Glomerular endothelial cell (primary cell): ENCODE measurements around the gene TCEA2. TPM values are rescaled to one million over a fixed set of nuclear protein-coding genes. Genes with fewer than 3 reads are reported as not detected.
"Not testable (repeated sequence)": the region's sequence is repeated elsewhere in the genome, so short reads cannot be mapped to it uniquely, and the experiment has no call there.

Experiments
- DNase-seq: peaks from one replicate; pipeline ENCODE4 v3.0.0-alpha.2; 2011; ENCODE audit warnings: low read depth, low spot score; ENCODE audit errors: extremely low read depth
- total RNA-seq: library from RNA; depleted of rRNA; stranded (reverse); fragments of >200 nt; gene quantifications from 2 replicates; pipeline ENCODE4 v1.2.3, GENCODE V29; 2015

TCEA2 gene
- total RNA-seq, 1 donor from 2014 or later: 61.0 TPM

DNA sequence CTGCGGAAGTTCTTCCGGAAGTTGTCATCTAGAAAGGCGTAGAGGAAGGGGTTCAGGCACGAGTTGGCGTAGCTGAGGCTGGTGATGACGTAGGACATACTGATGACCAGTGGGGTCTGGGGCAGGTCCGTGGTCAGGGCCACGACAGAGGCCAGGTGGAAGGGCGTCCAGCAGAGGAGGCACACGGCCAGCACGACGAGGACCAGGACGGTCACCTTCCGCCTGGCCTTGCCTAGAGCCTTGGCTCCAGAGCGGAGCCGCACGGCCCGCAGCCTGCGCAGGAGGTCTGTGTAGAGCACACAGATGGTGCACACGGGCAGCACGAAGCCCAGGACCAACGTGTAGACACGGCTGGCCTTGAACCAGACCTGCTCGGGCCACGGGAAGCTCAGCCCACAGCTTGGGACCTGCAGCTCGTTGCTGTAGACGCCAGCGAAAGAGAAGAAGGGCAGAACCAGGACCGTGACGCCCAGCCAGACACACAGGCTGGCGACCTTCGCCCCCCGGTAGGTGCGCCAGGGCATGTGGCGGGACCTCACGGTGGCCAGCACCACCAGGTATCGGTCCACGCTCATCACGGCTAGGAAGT, 42.9 kb downstream of the TCEA2 start:
- DNase-seq: no peak

DNA sequence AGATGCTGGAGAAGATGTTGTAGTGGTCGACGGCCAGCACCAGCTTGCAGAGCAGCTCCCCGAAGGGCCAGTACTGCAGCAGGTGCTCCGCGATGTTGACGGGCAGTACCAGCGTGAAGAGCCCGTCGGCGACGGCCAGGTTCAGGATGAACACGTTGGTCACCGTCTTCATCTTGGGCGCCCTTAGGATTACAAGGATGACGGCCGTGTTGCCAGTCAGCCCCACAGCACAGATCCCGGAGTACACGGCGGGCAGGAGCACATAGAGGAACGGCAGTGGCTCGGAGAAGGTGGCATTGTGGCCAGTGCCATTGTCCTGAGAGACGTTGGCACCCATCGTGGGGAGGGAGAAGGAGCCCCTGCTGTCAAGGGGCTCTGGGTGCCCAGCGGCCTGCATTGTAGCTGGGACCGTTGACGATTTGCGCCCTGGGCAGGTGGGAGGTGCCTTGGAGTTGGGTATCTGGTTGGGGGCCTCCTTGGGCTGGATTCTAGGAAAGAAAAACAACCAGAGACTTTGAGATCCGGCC, 43.5 kb downstream of the TCEA2 start:
- no peak for DNase-seq

- no peak for DNase-seq
Observed at GRCh38 chr20:64106981-64107735, 44.2 kb downstream of the TCEA2 start, which contains the start of gene NPBWR2. TSS of gene NPBWR2 (minus strand) at chr20:64107565. CDS start at chr20:64106831, 734 bp downstream.

GRCh38 chr20:64107736-64108457, 44.9 kb downstream of the TCEA2 start:
- DNase-seq: no peak

DNA sequence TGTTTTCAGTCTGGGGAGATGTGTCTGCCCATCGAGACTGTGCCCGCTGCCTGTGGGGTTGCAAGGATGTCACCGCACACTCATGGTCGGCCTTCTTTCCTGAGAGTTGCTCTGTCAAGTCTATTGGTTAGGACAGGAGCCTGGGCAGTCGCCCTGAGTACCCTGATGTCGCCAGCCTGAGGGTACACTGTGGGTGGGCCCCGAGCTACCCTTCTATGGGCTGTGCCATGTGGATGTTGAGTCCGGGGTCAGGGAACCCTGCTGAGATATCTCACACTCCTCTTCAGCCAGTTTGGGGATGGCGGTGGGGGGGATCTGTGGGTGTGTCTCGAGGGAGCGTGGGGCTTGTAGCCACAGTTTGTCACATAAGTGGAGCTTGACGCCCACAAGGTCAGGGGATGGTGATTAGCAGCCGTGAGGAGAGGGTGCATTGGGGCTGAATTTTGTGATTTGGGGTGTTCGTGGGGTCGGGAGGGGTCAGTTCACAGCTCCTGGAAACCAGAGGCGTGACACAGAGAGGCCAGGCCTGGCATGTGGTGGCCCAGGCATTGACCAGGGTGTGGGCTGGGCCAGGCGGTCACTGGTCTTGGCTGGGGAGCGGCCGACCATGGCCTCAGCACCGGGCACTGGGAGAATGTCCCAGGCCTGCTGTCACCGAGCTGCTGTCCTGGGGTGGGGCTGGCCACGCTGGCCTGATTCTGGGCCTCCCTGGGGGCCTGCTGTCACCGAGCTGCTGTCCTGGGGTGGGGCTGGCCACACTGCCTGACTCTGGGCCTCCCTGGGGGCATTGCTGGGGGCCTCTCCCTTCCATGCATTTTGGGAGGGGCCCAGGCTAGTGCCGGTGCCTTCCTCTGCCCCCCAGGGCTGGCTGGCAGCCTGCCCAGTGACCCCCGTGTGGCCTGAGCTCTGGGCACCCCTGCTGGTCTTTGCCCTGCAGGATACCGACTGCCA, 46.0 kb downstream of the TCEA2 start:
- no peak for DNase-seq

DNA sequence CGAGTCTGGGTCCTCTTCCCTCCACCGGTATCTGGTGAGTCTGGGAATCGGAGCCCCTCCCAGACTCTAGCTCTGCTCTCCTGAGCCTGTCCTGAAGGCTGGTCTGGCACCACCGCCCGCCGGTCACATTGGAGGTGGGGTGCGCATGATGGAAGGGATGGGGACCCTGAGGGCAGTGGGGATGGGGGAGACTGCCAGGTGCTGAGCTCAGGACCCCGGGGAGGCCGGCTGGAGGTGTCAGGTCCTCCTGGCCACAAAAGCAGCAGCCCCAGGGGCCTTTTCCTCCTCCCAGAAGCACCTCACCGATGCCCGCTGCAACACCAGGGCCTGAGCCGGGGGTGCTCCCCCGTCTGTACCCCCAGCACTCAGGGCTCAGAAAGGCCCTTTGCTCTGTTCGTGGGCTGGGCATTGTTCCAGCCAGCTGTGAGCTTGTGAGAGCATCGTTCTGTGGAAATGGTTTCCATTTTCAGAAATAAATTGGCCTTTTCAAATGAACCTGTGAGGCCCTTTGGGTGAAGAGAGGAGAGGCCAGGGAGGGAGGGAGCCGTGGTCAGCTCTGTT, 46.9 kb downstream of the TCEA2 start:
- DNase-seq: no peak

DNA sequence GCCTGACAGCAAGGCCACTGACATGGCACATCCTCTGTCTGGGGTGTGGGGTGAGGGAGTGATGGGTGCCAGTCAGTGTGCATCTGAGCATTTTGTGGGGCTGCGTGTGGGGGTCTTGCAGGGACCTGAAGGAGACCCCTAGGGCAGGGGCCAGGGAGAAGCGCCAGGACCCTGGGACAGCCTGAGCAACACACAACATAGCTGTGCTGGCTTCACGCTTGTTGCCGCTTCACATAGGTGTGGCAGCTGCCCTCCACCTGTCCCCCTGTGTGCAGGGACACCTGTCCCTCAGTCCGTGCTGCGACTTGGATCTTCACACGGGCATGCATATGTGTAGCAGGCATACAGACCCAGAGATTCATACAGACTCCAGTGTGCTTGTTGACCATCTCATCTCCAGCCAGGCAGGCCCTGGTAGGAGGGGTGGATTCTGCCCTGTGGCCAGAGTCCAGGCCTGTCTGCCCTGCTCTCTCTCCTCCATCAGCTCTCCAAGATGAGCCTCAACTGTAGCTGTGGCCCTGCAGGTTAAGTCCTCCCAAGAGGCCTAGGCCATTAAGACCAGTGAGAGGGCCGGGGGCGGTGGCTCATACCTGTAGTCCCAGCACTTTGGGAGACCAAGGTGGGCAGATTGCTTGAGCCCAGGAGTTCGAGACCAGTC, 47.5 kb downstream of the TCEA2 start:
- no peak for DNase-seq

GRCh38 chr20:64111841-64112641, 49.0 kb downstream of the TCEA2 start:
- DNase-seq: no peak

DNA sequence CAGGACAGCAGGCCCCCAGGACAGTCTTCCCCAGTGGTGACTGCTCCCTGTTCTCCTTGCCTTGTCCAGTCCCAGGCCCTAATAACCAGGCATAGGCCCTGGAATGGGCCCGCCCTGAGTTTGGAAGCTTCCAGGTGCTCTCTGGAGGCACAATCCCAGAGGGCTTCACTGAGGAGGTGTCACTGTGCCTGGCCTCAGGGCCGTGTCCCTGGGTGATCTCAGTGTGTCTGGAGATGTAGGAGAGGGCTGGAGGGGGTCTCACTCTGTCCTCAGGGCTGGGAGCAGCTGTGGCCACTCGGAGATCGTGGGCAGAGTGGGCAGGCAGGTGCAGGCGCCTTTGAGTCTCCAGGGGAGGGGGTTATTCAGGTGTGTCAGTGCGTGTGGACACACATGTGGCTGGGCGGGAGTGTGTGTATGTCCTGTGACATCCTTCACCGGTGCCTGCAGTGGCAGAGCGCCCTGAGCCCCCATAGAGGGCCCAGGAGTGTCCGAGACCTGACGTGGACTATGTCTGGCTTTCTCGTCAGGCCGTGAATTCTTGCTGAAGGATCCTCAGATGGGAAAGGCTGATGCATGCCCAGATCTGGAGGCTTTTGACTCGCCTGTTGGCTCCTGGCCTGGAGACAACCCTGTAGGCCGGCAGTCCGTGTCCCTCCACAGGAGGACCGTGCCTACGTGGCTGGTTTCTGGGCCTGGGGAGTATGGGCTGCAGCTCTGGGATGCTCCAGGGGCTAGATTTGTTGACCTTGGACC, 49.9 kb downstream of the TCEA2 start:
- DNase-seq: no peak

DNA sequence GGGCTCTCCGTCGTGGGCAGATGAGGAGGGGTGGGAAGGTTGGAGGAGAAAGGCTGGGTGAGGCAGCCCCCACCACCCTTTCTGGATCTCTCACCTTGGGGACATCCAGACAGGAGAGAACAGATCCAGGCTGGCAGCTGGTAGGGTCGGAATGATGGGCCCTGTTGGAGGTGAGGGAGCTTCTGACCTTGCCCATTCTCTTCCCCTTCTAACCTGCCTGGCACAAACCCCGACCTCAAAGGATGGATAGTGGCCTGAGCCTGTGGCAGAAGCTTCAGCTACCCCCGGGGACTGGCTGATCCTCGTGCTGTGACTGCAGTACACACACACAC, 50.4 kb downstream of the TCEA2 start:
- DNase-seq: no peak

GRCh38 chr20:64113796-64114355, 50.9 kb downstream of the TCEA2 start:
- DNase-seq: no peak

DNA sequence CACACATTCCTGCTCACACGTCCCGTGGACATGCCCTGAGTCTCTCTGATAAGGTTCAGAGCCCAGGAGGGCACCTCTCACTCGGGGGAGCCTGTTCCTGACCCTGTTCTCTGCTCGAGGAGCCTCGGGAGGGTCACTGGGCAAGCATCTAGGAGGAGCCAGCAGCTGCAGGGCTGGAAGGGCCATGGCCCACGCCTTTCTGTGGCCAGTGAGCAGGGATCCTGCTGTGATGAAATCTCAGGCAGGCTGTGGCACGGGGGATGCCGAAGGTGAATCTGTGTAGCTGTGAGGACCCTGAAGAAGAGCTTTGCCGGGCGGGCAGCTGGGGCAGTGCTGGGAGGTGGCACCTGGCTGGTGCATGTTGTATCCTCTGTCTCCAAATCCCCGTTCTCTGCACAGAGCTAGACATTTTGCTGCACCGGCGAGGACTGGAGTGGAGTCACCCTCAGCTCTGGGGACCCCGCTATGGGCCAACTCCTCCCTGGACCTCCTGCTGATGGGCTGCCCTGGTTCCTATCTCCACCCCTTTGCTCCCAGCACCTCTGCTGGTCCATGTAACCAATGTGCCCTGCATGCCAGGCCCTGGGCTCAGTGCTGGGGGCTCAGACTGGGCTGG, 51.5 kb downstream of the TCEA2 start:
- DNase-seq: no peak

DNA sequence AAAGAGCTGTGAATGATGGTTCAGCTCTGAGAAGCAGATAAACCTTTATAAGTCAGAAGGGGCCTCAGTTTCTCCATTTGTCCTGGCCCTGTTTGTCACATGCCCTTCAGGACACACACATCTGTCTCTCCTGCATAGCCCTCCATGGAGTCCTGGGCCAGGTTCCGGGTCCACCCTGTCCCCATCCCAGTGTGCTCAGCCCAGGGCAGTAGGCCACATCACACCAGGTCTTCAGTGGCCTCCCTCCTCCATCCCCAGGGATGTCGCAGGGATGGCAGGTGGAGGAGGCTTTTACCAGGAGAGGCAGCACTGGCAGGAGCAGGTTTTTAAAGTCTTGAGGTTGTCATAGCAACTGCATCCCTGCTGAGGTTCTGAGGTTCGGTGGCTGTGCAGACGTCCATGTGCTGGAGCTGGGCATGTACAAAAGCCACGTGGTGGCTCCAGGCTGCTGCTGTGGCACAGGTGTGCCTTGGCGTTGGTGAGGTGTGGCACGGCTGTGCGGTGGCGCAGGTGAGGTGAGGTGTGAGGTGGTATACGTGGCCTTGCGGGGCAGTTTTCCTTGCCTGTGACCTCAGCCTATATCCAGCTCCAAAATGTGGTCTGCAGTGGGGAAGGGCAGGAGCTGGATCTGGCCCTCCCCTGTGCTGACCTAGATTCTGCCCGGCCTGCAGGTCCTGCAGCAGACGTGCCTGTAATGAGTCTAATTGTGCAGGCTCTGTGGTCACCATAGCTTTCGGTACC, 52.3 kb downstream of the TCEA2 start:
- DNase-seq: no peak

GRCh38 chr20:64116016-64116415, 53.0 kb downstream of the TCEA2 start:
- DNase-seq: no peak

DNA sequence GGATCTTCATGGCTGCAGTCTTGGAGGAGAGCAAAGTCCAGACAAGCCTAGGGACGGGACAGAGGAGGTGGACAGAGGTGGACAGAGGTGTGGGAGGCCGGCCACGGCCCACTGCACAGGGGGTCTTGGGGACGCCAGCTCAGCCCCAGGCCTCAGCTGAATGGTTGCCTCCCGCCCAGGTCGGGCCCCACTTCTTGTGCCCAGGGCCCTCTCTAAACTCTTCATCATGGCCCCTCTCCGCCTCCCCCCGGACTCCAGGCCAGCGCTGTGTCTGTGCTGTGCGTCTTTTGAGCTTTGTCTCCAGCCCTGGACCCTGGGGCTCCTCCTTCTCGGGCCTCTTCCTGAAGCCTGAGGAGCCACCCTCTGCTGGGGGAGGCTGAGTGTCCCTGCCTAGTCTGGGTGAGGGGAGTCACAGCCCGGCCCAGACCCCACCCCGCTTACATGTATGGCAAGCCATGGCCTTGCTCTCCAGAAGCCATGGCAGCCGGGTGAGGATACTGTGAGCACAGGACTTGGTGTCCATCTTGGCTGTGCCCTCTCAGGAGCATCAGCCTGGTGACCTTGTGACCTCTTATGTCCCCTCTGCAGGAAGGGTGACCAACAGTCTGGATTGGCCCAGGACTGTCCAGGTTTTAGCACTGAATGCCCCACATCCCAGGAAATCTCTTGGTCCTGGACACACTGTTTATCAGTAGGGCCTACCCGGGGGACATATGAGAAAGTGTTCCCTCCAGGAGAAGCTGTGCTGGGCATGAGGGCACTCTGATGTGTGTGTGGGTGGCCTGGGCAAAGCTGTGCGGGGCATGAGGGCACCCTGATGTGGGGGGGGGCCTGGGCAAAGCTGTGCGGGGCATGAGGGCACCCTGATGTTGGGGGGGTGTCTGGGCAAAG, 53.8 kb downstream of the TCEA2 start:
- no peak for DNase-seq

DNA sequence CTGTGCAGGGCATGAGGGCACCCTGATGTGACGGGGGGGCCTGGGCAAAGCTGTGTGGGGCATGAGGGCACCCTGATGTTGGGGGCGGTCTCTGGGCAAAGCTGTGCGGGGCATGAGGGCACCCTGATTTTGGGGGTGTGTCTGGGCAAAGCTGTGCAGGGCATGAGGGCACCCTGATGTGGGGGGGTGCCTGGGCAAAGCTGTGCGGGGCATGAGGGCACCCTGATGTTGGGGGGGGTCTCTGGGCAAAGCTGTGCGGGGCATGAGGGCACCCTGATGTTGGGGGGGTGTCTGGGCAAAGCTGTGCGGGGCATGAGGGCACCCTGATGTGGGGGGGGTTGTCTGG, 54.4 kb downstream of the TCEA2 start:
- DNase-seq: not testable (repeated sequence)
